ENCODE measurements around the gene JAKMIP1.

Gene JAKMIP1

DNA sequence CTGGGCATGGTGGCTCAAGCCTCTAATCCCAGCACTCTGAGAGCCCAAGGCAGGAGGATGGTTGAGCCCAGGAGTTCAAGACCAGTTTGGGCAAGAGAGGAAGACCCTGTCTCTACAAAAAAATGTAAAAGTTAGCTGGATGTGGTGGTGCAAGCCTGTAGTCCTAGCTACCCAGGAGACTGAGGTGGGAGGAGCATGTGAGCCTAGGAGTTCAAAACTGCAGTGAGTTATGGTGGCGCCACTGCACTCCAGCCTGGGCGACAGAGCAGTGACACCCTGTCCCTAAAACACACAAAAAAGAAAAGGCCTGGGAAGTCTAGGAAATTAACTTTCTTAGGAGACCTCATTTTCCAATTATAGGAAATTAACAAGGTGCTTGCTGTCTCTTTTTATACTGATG, 76.8 kb downstream of the JAKMIP1 start:
- TF ChIP-seq, protein P1, sequence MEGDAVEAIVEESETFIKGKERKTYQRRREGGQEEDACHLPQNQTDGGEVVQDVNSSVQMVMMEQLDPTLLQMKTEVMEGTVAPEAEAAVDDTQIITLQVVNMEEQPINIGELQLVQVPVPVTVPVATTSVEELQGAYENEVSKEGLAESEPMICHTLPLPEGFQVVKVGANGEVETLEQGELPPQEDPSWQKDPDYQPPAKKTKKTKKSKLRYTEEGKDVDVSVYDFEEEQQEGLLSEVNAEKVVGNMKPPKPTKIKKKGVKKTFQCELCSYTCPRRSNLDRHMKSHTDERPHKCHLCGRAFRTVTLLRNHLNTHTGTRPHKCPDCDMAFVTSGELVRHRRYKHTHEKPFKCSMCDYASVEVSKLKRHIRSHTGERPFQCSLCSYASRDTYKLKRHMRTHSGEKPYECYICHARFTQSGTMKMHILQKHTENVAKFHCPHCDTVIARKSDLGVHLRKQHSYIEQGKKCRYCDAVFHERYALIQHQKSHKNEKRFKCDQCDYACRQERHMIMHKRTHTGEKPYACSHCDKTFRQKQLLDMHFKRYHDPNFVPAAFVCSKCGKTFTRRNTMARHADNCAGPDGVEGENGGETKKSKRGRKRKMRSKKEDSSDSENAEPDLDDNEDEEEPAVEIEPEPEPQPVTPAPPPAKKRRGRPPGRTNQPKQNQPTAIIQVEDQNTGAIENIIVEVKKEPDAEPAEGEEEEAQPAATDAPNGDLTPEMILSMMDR (conservative IDR thresholded peaks at IDR 0.05; ENCODE audit: low read depth, low read length), result no peak
- H3K4me3 ChIP-seq (ENCODE audit: low read length), result no peak overlapping the region
- no peak for DNase-seq (ENCODE audit: low read depth)

DNA sequence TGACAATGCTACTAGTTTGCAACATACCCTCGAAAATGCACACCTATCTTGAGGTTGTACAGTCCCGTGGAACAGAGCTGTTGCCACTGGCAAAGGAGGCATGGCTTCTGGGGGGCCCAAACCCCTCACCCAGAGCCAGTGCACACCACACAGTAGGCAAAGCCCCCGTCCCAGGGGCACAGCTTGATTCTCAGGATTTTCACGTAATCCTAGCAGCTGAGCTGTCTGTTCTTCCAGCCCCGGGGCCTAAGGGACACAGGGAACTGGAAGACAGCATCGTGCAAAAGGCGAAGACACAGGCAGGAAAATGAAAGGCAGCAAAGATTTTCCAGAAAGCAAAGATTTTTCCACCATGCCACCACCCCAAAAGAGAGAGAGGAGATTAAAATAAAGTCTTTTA, 77.2 kb downstream of the JAKMIP1 start:
- TF ChIP-seq, protein P1 (conservative IDR thresholded peaks at IDR 0.05; ENCODE audit: low read depth, low read length), result no peak

DNA sequence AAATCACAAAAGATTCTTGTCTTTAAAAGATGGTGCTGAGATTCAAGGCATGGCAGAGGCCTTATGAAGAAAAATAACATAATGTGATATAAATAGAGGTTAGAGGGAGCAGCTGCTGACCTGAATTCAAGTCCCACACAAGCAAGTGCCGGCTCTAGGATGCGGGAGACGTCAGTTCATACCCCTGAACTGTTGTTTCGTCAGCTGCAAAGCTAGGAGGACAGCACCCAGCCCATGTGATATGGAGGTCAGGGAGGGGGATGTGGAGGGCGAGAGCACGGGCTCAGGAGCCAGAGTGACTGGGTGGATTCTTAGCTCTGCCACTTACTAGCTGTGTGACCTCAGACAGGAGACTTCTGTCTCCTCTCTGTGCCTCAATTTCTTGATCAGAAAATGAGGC, 77.9 kb downstream of the JAKMIP1 start:
- H3K4me3 ChIP-seq (ENCODE audit: low read length), result no peak overlapping the region
- no peak for DNase-seq (ENCODE audit: low read depth)
- TF ChIP-seq, protein P1 (conservative IDR thresholded peaks at IDR 0.05; ENCODE audit: low read depth, low read length), result no peak

More for the DNA sequence above, 77.2 kb downstream of the JAKMIP1 start:
- H3K4me3 ChIP-seq (ENCODE audit: low read length), result no peak overlapping the region
- no peak for DNase-seq (ENCODE audit: low read depth)

DNA sequence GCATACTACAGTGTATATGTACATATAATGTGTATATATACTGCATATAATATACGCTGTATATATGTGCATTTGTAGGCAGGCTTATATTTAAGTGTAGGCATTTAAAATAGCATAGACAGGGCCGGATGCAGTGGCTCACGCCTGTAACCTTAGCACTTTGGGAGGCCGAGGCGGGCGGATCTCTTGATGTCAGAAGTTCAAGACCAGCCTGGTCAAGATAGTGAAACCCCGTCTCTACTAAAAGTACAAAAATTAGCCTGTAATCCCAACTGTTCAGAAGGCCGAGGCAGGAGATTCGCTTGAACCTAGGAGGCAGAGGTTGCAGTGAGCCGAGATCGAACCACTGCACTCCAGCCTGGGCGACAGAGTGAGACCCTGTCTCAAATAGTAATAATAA, 78.4 kb downstream of the JAKMIP1 start:
- TF ChIP-seq, protein P1 (conservative IDR thresholded peaks at IDR 0.05; ENCODE audit: low read depth, low read length), result no peak
- H3K4me3 ChIP-seq (ENCODE audit: low read length), result no peak overlapping the region
- DNase-seq (ENCODE audit: low read depth), result no peak

DNA sequence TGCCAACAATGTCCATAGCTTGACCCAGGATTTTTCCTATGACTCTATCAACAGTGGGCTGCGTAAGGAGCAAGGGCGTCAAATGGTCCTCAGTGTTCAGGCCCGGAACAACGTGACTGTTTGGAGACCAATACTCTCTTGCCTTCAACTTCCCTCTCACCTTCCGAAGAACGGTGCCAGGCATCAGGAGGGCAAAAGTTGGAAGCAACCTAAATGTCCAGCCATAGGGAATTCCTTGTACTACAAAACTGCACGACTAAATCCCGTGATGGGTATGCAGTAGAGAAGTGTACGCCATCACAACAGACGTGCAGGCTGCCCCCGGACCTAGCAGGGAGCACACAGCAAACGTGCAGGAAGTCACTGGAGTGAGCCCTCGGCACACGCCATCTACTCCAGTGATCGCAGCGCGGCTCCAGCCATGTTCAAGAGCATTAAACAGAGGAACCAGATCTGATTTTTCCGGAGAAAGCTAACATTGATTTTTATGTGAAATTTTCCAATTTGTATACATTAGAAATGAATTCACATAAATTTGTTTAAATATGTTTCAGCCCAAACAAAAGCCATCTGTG, 79.0 kb downstream of the JAKMIP1 start:
- TF ChIP-seq, protein P1 (conservative IDR thresholded peaks at IDR 0.05; ENCODE audit: low read depth, low read length), result no peak
- H3K4me3 ChIP-seq (ENCODE audit: low read length), result no peak overlapping the region
- no peak for DNase-seq (ENCODE audit: low read depth)

DNA sequence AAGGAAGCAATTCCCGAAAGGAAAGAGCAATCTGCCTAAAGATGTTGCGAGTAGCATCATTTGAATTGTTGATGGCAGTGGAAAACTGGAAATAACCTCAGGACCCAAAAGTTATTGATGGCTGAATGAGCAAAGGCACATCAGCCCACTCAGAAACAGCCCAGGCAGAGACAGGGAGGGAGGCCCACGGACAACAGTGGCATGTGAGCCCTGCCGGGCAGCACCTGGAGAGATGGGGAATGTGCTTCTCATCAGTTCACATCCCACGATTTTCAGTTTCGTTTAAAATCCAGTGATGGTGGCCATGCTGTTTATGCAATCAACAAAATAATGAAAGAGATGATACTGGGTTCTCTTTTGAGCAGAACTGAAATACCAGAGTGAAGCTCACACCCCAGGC, 80.0 kb downstream of the JAKMIP1 start:
- TF ChIP-seq, protein P1 (conservative IDR thresholded peaks at IDR 0.05; ENCODE audit: low read depth, low read length), result no peak
- DNase-seq (ENCODE audit: low read depth), result no peak
- no peak overlapping the region for H3K4me3 ChIP-seq (ENCODE audit: low read length)

DNA sequence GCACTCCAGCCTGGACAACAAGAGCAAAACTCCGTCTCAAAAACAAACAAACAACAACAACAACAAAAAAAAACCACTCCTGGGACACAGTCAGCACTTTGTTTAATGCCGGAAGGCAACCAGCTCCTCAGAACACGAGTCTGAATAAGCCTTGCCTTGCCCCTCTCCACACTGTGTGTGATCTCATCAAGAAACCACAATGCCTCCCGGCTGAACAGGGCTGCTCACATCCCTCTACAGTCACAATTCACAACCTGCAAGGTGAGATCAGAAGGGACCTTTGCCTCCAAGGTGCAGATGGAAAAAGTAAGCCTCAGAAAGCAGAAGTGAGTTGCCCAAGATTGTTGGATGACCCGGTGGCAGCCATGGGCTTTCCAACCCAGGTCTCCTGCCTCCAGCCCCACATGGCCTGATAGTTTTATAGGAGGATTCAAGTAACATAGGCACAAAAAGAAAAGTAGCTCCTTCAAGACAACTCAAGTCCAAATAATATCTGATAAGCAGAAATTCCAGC, 80.8 kb downstream of the JAKMIP1 start:
- no peak for DNase-seq (ENCODE audit: low read depth)
- TF ChIP-seq, protein P1 (conservative IDR thresholded peaks at IDR 0.05; ENCODE audit: low read depth, low read length), result no peak
- H3K4me3 ChIP-seq (ENCODE audit: low read length), result no peak overlapping the region

Data from retinal pigment epithelial cell (primary cell).